Transverse colon (tissue), 3 donors: Measurements from ENCODE around the gene FOXL1.

ENCODE experiments used
- EP300 ChIP-seq: sonication (generic); formaldehyde crosslinking; IDR thresholded peaks from one replicate; pipeline ENCODE4 v1.6.1; 2017; ENCODE audit warnings: antibody characterized with exemption, low read depth
- POLR2A ChIP-seq: fragments of 450-650 bp; IDR thresholded peaks from one replicate; pipeline ENCODE4 v1.6.1; 2016; ENCODE audit warnings: antibody characterized with exemption, mild to moderate bottlenecking, moderate library complexity
- TF ChIP-seq, protein P1 (sequence below), 5 experiments: fragments of 200-600 bp in 3 of 5; fragments of 450-650 bp in 2 of 5; sonication (generic) in 3 of 5; IDR thresholded peaks; 1 replicate in 2 of 5; 2 replicates in 3 of 5; pipeline ENCODE4 v1.5.1; 2016 to 2017; ENCODE audit warnings: antibody characterized with exemption in 5 of 5, inconsistent platforms in 3 of 5, mild to moderate bottlenecking in 2 of 5, moderate library complexity in 1 of 5

DNA sequence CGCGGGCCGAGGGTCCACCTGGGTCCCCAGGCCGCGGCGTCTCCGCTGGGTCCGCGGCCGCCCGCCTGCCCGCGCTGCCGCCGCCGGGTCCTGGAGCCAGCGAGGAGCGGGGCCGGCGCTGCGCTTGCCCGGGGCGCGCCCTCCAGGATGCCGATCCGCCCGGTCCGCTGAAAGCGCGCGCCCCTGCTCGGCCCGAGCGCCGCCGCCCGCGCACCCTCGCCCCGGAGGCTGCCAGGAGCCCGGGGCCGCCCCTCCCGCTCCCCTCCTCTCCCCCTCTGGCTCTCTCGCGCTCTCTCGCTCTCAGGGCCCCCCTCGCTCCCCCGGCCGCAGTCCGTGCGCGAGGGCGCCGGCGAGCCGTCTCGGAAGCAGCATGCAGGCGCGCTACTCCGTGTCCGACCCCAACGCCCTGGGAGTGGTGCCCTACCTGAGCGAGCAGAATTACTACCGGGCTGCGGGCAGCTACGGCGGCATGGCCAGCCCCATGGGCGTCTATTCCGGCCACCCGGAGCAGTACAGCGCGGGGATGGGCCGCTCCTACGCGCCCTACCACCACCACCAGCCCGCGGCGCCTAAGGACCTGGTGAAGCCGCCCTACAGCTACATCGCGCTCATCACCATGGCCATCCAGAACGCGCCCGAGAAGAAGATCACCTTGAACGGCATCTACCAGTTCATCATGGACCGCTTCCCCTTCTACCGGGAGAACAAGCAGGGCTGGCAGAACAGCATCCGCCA, 11.2 kb upstream of the FOXL1 start:
- TF ChIP-seq, protein P1, sequence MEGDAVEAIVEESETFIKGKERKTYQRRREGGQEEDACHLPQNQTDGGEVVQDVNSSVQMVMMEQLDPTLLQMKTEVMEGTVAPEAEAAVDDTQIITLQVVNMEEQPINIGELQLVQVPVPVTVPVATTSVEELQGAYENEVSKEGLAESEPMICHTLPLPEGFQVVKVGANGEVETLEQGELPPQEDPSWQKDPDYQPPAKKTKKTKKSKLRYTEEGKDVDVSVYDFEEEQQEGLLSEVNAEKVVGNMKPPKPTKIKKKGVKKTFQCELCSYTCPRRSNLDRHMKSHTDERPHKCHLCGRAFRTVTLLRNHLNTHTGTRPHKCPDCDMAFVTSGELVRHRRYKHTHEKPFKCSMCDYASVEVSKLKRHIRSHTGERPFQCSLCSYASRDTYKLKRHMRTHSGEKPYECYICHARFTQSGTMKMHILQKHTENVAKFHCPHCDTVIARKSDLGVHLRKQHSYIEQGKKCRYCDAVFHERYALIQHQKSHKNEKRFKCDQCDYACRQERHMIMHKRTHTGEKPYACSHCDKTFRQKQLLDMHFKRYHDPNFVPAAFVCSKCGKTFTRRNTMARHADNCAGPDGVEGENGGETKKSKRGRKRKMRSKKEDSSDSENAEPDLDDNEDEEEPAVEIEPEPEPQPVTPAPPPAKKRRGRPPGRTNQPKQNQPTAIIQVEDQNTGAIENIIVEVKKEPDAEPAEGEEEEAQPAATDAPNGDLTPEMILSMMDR (IDR thresholded peaks at IDR 0.05) = no peak
- TF ChIP-seq EP300 (no peak), POLR2A (no peak)
